Bronchial epithelial cell (primary cell): Measurements from ENCODE around the gene CZIB. TPM values are rescaled to one million over a fixed set of nuclear protein-coding genes. Genes with fewer than 3 reads are reported as not detected.
A peak's percentile ranks its signal among the peaks of the same experiment; 100 is the strongest.

Source experiments
- DNase-seq: peaks from one replicate; pipeline ENCODE4 v3.0.0-alpha.2; 2010; ENCODE audit warnings: low read depth
- FAIRE-seq: peaks from 2 replicates; lab custom pipeline; 2011; peaks lifted over from hg19 to GRCh38; lab: Jason Lieb, UNC
- H3K27me3 ChIP-seq: 2 replicates; pipeline ENCODE4 v1.5.1; 2011; ENCODE audit warnings: low read length; ENCODE audit not compliant: control insufficient read depth, insufficient read depth
- H3K36me3 ChIP-seq: 2 replicates; pipeline ENCODE4 v1.5.1; 2011; ENCODE audit warnings: low read length; ENCODE audit not compliant: control insufficient read depth, insufficient read depth
- H3K4me3 ChIP-seq: 2 replicates; pipeline ENCODE4 v1.5.1; 2011; ENCODE audit warnings: mild to moderate bottlenecking, low read depth, low read length, control low read depth
- CTCF ChIP-seq: IDR thresholded peaks from 2 replicates; pipeline ENCODE4 v1.5.1; 2011; ENCODE audit warnings: mild to moderate bottlenecking, moderate library complexity, low read length, control low read depth, inconsistent platforms; ENCODE audit not compliant: insufficient read depth, severe bottlenecking
- total RNA-seq: library from RNA; depleted of rRNA; stranded (reverse); fragments of >200 nt; gene quantifications from 2 replicates; pipeline ENCODE4 v1.2.1, GENCODE V29; 2014

Gene CZIB
- total RNA-seq, 1 donor from 2014 or later, result 37.9 TPM

- no peak for TF ChIP-seq CTCF
- Histone ChIP-seq H3K4me3 (no peak overlapping the region), H3K27me3 (no peaks in the 10 kb centered on the region), H3K36me3 (peaks cover 17% of the 10 kb centered on the region)
- DNase-seq, result no peak
- FAIRE-seq, result no peak
Observed at GRCh38 chr1:53264048-53264447, 43.6 kb upstream of the CZIB start.

GRCh38 chr1:53262000-53262399, 41.6 kb upstream of the CZIB start:
- FAIRE-seq (peak; percentile 88), DNase-seq (no peak)
- no peak overlapping the region for H3K4me3 ChIP-seq
- no peaks in the 10 kb centered on the region for H3K27me3 ChIP-seq
- TF ChIP-seq CTCF, result no peak
- H3K36me3 ChIP-seq, result peaks cover 20% of the 10 kb centered on the region

DNA sequence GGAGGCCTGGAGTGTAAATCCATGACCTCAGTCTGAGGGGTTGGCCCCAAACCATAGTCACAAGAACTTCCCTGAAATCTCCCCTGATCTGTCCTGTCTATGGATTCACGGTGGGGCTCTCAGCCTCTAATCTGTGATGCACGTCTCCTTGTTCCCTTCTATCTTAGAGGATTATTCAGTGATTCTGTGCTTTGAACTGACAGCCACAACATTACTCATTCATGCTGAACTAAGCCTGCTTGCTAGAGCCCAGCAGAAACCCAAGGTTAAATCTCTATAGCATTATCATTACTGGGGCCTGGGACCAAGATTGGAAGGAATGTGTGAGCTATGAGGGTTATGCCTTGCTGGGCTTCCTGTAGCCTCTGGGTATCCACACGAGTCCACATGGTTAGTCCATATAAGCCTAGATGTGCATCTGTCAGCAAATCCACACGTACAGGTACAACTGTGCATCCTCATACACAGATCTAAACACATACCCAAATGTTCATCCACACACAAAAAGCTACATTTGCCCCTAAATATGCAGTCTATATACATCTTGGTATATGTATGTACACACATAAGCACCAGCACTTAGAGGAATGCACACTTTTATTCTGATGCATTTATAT, 40.3 kb upstream of the CZIB start:
- TF ChIP-seq CTCF, result no peak
- Histone ChIP-seq H3K27me3 (no peaks in the 10 kb centered on the region), H3K4me3 (no peak overlapping the region), H3K36me3 (peaks cover 18% of the 10 kb centered on the region)
- FAIRE-seq, result peak; percentile 18
- DNase-seq, result no peak

DNA sequence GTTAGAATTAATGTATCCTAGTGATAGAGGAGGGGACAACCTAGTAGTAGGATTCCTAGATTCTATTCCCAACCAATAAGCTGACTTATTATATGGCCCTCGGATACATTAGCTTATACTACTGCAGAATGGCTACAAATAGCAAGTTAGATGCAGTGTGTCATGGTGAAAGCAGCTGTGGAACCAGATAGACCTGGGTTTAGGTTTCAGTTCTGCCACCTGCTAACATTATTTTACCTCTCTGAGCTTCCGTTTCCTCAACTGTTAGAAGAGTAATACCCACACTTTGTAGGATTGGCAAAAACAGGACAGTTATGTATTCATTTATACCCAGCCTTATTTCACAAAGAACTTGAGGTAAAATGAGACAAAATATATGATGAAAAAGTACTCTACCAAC, 39.5 kb upstream of the CZIB start:
- Histone ChIP-seq H3K27me3 (no peaks in the 10 kb centered on the region), H3K36me3 (peaks cover 15% of the 10 kb centered on the region), H3K4me3 (no peak overlapping the region)
- no peak for TF ChIP-seq CTCF
- no peak for DNase-seq
- no peak for FAIRE-seq

DNA sequence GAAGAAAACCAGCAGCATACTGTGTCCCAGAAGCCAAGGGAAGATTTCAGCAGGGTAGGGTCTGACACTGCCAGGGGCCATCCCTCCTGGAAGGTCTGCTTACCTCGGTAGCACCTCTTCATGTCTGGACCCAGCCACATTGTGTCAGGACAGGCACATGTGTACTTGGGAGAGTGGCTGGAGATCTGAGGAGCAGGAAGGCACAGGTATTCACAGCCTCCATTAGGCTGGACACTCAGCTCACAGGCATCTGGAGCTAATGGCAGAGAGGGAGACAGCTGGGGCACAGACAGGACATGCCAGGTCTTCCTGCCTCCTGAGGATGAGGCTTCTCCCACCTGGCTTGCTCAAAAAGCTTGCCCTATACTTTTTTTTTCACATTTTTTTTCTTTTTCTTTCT, 37.8 kb upstream of the CZIB start:
- Histone ChIP-seq H3K27me3 (no peaks in the 10 kb centered on the region), H3K4me3 (no peak overlapping the region), H3K36me3 (peaks cover 15% of the 10 kb centered on the region)
- FAIRE-seq, result no peak
- no peak for TF ChIP-seq CTCF
- peak; percentile 62 for DNase-seq
